Bronchial epithelial cell (primary cell): ENCODE results near the gene CRYBB1. TPM values are rescaled to one million over a fixed set of nuclear protein-coding genes. Genes with fewer than 3 reads are reported as not detected.

Source experiments
- DNase-seq: peaks from one replicate; pipeline ENCODE4 v3.0.0-alpha.2; 2010; ENCODE audit warnings: low read depth
- FAIRE-seq: peaks from 2 replicates; lab custom pipeline; 2011; peaks lifted over from hg19 to GRCh38; lab: Jason Lieb, UNC
- H3K27me3 ChIP-seq: 2 replicates; pipeline ENCODE4 v1.5.1; 2011; ENCODE audit warnings: low read length; ENCODE audit not compliant: control insufficient read depth, insufficient read depth
- H3K36me3 ChIP-seq: 2 replicates; pipeline ENCODE4 v1.5.1; 2011; ENCODE audit warnings: low read length; ENCODE audit not compliant: control insufficient read depth, insufficient read depth
- H3K4me3 ChIP-seq: 2 replicates; pipeline ENCODE4 v1.5.1; 2011; ENCODE audit warnings: mild to moderate bottlenecking, low read depth, low read length, control low read depth
- CTCF ChIP-seq: IDR thresholded peaks from 2 replicates; pipeline ENCODE4 v1.5.1; 2011; ENCODE audit warnings: mild to moderate bottlenecking, moderate library complexity, low read length, control low read depth, inconsistent platforms; ENCODE audit not compliant: insufficient read depth, severe bottlenecking
- total RNA-seq: library from RNA; depleted of rRNA; stranded (reverse); fragments of >200 nt; gene quantifications from 2 replicates; pipeline ENCODE4 v1.2.1, GENCODE V29; 2014

CRYBB1 gene
- total RNA-seq, 1 donor from 2014 or later = not detected

GRCh38 chr22:26599505-26599904, 18.3 kb downstream of the CRYBB1 start:
- FAIRE-seq = no peak

GRCh38 chr22:26597480-26597879, 20.3 kb downstream of the CRYBB1 start:
- Histone ChIP-seq H3K27me3 (no peaks in the 10 kb centered on the region), H3K36me3 (no peaks in the 10 kb centered on the region), H3K4me3 (no peak overlapping the region)
- TF ChIP-seq CTCF = no peak
- no peak for DNase-seq
- FAIRE-seq = no peak

More at GRCh38 chr22:26599505-26599904, 18.3 kb downstream of the CRYBB1 start:
- no peak for DNase-seq
- no peaks in the 10 kb centered on the region for H3K27me3 ChIP-seq
- H3K36me3 ChIP-seq = no peaks in the 10 kb centered on the region
- no peak for TF ChIP-seq CTCF
- no peak overlapping the region for H3K4me3 ChIP-seq

- no peak for FAIRE-seq
- TF ChIP-seq CTCF = no peak
- Histone ChIP-seq H3K27me3 (no peaks in the 10 kb centered on the region), H3K36me3 (no peaks in the 10 kb centered on the region), H3K4me3 (no peak overlapping the region)
- no peak for DNase-seq
Observed at GRCh38 chr22:26597026-26597425, 20.8 kb downstream of the CRYBB1 start.

GRCh38 chr22:26593763-26594162, 24.1 kb downstream of the CRYBB1 start:
- Histone ChIP-seq H3K4me3 (no peak overlapping the region), H3K36me3 (no peaks in the 10 kb centered on the region), H3K27me3 (no peaks in the 10 kb centered on the region)
- FAIRE-seq (no peak), DNase-seq (no peak)
- TF ChIP-seq CTCF = no peak

GRCh38 chr22:26592421-26592891, 25.4 kb downstream of the CRYBB1 start:
- no peak for FAIRE-seq
- DNase-seq = peak; percentile 44
- H3K36me3 ChIP-seq = no peaks in the 10 kb centered on the region
- no peak for TF ChIP-seq CTCF
- H3K4me3 ChIP-seq = no peak overlapping the region
- H3K27me3 ChIP-seq = no peaks in the 10 kb centered on the region
